HEK293 (cell line): ENCODE data around the gene MTARC2.

Experiments used
- CTCF ChIP-seq: fragments of 450-650 bp; formaldehyde crosslinking; IDR thresholded peaks from 2 replicates; pipeline ENCODE4 v1.5.1; 2016; ENCODE audit warnings: missing biosample characterization, missing genetic modification characterization
- ZNF510 ChIP-seq: fragments of 450-650 bp; formaldehyde crosslinking; IDR thresholded peaks from 2 replicates; pipeline ENCODE4 v1.5.1; 2018; ENCODE audit warnings: mild to moderate bottlenecking, missing genetic modification characterization, missing biosample characterization; ENCODE audit not compliant: insufficient replicate concordance
- ZNF518A ChIP-seq: fragments of 450-650 bp; formaldehyde crosslinking; conservative IDR thresholded peaks from 2 replicates; pipeline ENCODE4 v1.5.1; 2016; ENCODE audit warnings: low read depth, missing biosample characterization, missing genetic modification characterization

- no peak for TF ChIP-seq ZNF518A (tag by site-specific recombination)
- no peak for TF ChIP-seq CTCF
- TF ChIP-seq ZNF510 (tag by site-specific recombination), result no peak
Measured at GRCh38 chr1:220708244-220708643, 39.9 kb upstream of the MTARC2 start.
